A673 (cell line): ENCODE results near the gene PYROXD2. TPM values are rescaled to one million over a fixed set of nuclear protein-coding genes. Genes with fewer than 3 reads are reported as not detected.

ENCODE experiments used
- BruUV-seq: library from RNA; stranded (reverse); fragments of 400-500 nt; replicated peaks from 2 replicates; lab custom pipeline; 2021; lab: Mats Ljungman, UMichigan
- CTCF ChIA-PET: fragments of 300-600 bp; sonication (Branson Sonifier 250); formaldehyde crosslinking; loops from one replicate; lab custom pipeline; 2022; ENCODE audit warnings: antibody characterized with exemption; lab: Charles Lee
- POLR2A ChIA-PET: fragments of 300-600 bp; sonication (Branson Sonifier 250); formaldehyde crosslinking; loops from one replicate; lab custom pipeline; 2022; ENCODE audit warnings: antibody characterized with exemption; ENCODE audit not compliant: low non-redundant PET; lab: Charles Lee
- DNase-seq: peaks from one replicate; pipeline ENCODE4 v3.0.0-alpha.2; 2015; ENCODE audit warnings: low spot score
- H3K27ac ChIP-seq: fragments of 200-600 bp; sonication (generic); 2 replicates; pipeline ENCODE4 v1.5.1; 2016; ENCODE audit warnings: mixed run types, low read depth, mild to moderate bottlenecking, mixed read lengths, antibody characterized with exemption, low read length; ENCODE audit not compliant: poor library complexity, severe bottlenecking
- H3K27me3 ChIP-seq: fragments of 200-600 bp; sonication (generic); replicated peaks from 2 replicates; pipeline ENCODE4 v1.6.1; 2017; ENCODE audit warnings: mixed run types, low read depth, mild to moderate bottlenecking, mixed read lengths, antibody characterized with exemption, low read length; ENCODE audit not compliant: insufficient read depth, poor library complexity
- H3K36me3 ChIP-seq: fragments of 200-600 bp; sonication (generic); 2 replicates; pipeline ENCODE4 v1.6.1; 2016; ENCODE audit warnings: mixed run types, mild to moderate bottlenecking, mixed read lengths, antibody characterized with exemption, low read length; ENCODE audit not compliant: insufficient read depth, poor library complexity, severe bottlenecking
- H3K4me1 ChIP-seq: fragments of 200-600 bp; sonication (generic); 2 replicates; pipeline ENCODE4 v1.6.1; 2017; ENCODE audit warnings: mixed run types, mild to moderate bottlenecking, mixed read lengths, antibody characterized with exemption, low read length; ENCODE audit not compliant: insufficient read depth, poor library complexity, severe bottlenecking
- H3K4me3 ChIP-seq: fragments of 200-600 bp; sonication (generic); 2 replicates; pipeline ENCODE4 v1.5.1; 2016; ENCODE audit warnings: low read depth, mixed run types, mild to moderate bottlenecking, mixed read lengths, low read length; ENCODE audit not compliant: poor library complexity, severe bottlenecking
- H3K9me3 ChIP-seq: fragments of 200-600 bp; sonication (generic); 2 replicates; pipeline ENCODE4 v1.6.1; 2016; ENCODE audit warnings: mixed run types, low read depth, mild to moderate bottlenecking, mixed read lengths, antibody characterized with exemption, low read length; ENCODE audit not compliant: poor library complexity, severe bottlenecking
- EZH2 ChIP-seq: fragments of 200-600 bp; sonication (generic); IDR thresholded peaks from 2 replicates; pipeline ENCODE4 v1.6.1; 2017; ENCODE audit warnings: borderline replicate concordance, low read depth, mild to moderate bottlenecking, mixed read lengths, antibody characterized with exemption, low read length; ENCODE audit not compliant: poor library complexity, severe bottlenecking
- intact Hi-C: fragments of 100-400 bp; cut with micrococcal nuclease; formaldehyde crosslinking; loops from one replicate; pipeline ENCODE4 v1.10.0; 2022; ENCODE audit not compliant: unreplicated experiment
- total RNA-seq: library from RNA; stranded (reverse); gene quantifications from 2 replicates; pipeline ENCODE4 v1.2.3, GENCODE V29; 2021
- TF ChIP-seq, protein P1 (sequence below): fragments of 300-800, 200-600 bp; sonication (generic); conservative IDR thresholded peaks from 2 replicates; pipeline ENCODE4 v1.5.1; 2017; ENCODE audit warnings: low read depth, mild to moderate bottlenecking, antibody characterized with exemption, low read length, moderate library complexity, mixed read lengths

The PYROXD2 gene
- total RNA-seq, 1 experiment from 2014 or later, result 4.0 TPM

GRCh38 chr10:98422182-98422581 is 7.2 kb upstream of the PYROXD2 start:
- DNase-seq, result no peak
- Histone ChIP-seq H3K4me3 (no peak overlapping the region), H3K4me1 (no peaks in the 10 kb centered on the region), H3K9me3 (no peaks in the 10 kb centered on the region), H3K36me3 (no peaks in the 10 kb centered on the region), H3K27me3 (no peaks in the 10 kb centered on the region), H3K27ac (no peak overlapping the region)
- POLR2A ChIA-PET, result no interaction called here
- no peak for TF ChIP-seq EZH2
- TF ChIP-seq, protein P1, sequence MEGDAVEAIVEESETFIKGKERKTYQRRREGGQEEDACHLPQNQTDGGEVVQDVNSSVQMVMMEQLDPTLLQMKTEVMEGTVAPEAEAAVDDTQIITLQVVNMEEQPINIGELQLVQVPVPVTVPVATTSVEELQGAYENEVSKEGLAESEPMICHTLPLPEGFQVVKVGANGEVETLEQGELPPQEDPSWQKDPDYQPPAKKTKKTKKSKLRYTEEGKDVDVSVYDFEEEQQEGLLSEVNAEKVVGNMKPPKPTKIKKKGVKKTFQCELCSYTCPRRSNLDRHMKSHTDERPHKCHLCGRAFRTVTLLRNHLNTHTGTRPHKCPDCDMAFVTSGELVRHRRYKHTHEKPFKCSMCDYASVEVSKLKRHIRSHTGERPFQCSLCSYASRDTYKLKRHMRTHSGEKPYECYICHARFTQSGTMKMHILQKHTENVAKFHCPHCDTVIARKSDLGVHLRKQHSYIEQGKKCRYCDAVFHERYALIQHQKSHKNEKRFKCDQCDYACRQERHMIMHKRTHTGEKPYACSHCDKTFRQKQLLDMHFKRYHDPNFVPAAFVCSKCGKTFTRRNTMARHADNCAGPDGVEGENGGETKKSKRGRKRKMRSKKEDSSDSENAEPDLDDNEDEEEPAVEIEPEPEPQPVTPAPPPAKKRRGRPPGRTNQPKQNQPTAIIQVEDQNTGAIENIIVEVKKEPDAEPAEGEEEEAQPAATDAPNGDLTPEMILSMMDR, result no peak
- CTCF ChIA-PET, result no interaction called here
- no TSS peak for BruUV-seq
- intact Hi-C loops, result loop anchor here (10.0 kb wide), 1 partner anchor 177 kb away; no protein-coding TSS in a partner anchor

- no peaks in the 10 kb centered on the region for H3K4me1 ChIP-seq
- no peak overlapping the region for H3K4me3 ChIP-seq
- no peaks in the 10 kb centered on the region for H3K36me3 ChIP-seq
- ChIA-PET CTCF (no interaction called here), POLR2A (no interaction called here)
- no peaks in the 10 kb centered on the region for H3K27me3 ChIP-seq
- H3K9me3 ChIP-seq, result no peaks in the 10 kb centered on the region
- no peak overlapping the region for H3K27ac ChIP-seq
- BruUV-seq, result no TSS peak
- DNase-seq, result no peak
- intact Hi-C loops, result loop anchor here (10.0 kb wide), 1 partner anchor 176 kb away; no protein-coding TSS in a partner anchor
- no peak for TF ChIP-seq EZH2
- TF ChIP-seq, protein P1, result no peak
Observed at GRCh38 chr10:98420786-98421185, 5.8 kb upstream of the PYROXD2 start.

DNA sequence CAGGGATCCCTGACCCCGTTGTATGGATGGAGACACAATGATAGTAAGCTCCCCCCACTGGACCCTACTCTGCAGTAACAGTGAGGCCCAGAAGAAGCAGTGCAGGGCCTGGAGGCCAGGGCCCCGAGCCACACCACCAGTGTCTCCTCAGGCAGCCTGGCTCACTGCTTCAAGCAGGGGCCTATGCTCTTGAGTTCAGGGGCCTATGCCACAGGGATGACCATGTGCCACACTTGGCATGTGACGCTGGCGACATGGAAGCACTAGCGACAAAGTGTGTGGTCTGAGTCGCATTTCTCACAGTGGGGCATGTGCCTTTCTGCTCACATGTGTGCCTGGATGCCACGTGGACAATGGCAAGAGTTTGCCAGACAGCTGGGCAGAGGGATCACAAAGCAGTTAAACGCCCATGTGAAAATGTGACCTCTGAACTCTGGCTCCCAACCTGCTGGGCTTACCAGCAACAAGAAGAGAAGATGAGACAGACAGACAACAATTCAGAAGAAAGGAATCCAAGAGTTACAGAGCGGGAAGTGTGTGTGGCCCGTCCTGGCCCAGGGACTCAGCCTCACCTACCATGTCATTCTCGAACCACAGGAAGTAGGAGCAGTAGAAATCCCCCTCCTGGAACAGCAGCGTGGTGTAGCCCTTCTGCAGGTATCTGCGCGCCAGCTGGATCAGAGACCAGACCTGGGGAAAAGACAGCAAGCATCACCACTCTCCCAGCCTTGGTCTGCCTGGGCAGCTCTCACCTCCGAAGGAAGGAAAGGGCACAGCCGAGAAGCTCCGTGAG is 4.7 kb upstream of the PYROXD2 start:
- TF ChIP-seq EZH2, result no peak
- TF ChIP-seq, protein P1, result no peak
- H3K9me3 ChIP-seq, result no peaks in the 10 kb centered on the region
- no peaks in the 10 kb centered on the region for H3K36me3 ChIP-seq
- H3K27me3 ChIP-seq, result no peaks in the 10 kb centered on the region
- POLR2A ChIA-PET, result no interaction called here
- peaks cover 5% of the 10 kb centered on the region for H3K4me1 ChIP-seq
- no peak overlapping the region for H3K27ac ChIP-seq
- BruUV-seq, result no TSS peak
- intact Hi-C loops, result loop anchor here (10.0 kb wide), 1 partner anchor 175 kb away; no protein-coding TSS in a partner anchor
- no peak overlapping the region for H3K4me3 ChIP-seq
- no peak for DNase-seq
- CTCF ChIA-PET, result no interaction called here
